ENCODE measurements around the gene SHC3.

Gene SHC3

GRCh38 chr9:89014153-89014552, 164.5 kb downstream of the SHC3 start:
- DNase-seq = no peak
- intact Hi-C loops (cut with DNase I) = no loop called here

GRCh38 chr9:89013660-89014059, 165.0 kb downstream of the SHC3 start:
- DNase-seq = no peak
- intact Hi-C loops (cut with DNase I) = no loop called here

- intact Hi-C loops (cut with DNase I) = no loop called here
- peak in 1 of 42 donors; percentile 0 for DNase-seq
Measured at GRCh38 chr9:89012294-89013042, 166.2 kb downstream of the SHC3 start.

- intact Hi-C loops (cut with DNase I) = no loop called here
- DNase-seq = no peak
Measured at GRCh38 chr9:89011683-89012082, 166.9 kb downstream of the SHC3 start.

GRCh38 chr9:89010526-89011111, 168.0 kb downstream of the SHC3 start:
- DNase-seq = peak in 2 of 42 donors; percentile 22 to 31
- intact Hi-C loops (cut with DNase I) = no loop called here

GRCh38 chr9:89010056-89010455, 168.6 kb downstream of the SHC3 start:
- intact Hi-C loops (cut with DNase I) = no loop called here
- DNase-seq = peak in 2 of 42 donors; percentile 0 to 7

DNA sequence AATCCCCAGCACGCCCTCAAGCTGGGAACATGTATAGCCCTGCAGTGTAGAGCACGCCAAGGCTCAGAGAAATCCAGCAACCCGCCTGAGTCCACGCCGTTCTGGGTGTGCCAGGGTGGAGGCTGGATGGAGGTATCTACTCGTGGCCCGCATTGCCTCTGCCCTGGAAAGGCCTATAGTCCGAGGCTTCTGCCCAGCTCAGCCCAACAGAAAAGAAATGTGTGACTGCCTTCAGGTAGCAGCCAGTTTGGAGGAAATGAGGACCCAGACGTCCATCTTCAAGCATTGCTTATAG, 169.1 kb downstream of the SHC3 start:
- DNase-seq = peak in 2 of 42 donors; percentile 25 to 31
- intact Hi-C loops (cut with DNase I) = no loop called here

- intact Hi-C loops (cut with DNase I) = no loop called here
- peak in 4 of 42 donors; percentile 0 to 35 (median 26) for DNase-seq
Measured at GRCh38 chr9:89008744-89009545, 169.7 kb downstream of the SHC3 start.

DNA sequence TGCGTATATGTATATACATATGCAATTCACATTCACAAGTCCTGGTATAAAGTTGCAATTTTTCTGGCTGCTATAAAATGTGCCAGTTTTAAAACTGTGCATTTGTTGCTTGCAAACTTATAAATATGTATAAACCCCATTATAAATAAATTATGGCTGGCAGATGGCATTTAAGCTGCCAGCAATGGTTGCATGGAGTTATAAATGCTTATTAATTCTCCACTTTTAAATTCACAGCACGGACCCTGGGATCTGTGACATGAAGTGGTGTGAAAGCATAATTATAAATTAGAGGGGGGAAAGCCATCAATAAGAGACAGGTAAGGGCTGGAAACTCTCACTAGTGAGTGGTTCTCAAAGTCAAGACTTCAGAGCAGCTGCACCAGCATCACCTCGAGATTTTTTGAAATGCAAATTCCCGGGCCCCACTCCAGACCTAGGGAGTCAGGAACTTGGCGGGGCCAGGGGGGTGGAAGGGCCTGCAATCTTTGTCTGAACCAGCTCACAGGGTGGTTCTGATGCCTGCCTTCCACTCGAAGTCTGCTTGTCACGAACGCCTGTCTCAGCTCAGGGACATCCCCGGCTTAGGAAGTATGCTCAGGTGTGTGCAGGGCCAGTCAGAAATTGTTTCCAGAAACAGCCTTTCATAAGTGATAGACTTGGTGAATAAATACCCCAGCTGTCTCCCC, 170.4 kb downstream of the SHC3 start:
- DNase-seq = peak in 2 of 42 donors; percentile 35 to 36
- intact Hi-C loops (cut with DNase I) = no loop called here

DNA sequence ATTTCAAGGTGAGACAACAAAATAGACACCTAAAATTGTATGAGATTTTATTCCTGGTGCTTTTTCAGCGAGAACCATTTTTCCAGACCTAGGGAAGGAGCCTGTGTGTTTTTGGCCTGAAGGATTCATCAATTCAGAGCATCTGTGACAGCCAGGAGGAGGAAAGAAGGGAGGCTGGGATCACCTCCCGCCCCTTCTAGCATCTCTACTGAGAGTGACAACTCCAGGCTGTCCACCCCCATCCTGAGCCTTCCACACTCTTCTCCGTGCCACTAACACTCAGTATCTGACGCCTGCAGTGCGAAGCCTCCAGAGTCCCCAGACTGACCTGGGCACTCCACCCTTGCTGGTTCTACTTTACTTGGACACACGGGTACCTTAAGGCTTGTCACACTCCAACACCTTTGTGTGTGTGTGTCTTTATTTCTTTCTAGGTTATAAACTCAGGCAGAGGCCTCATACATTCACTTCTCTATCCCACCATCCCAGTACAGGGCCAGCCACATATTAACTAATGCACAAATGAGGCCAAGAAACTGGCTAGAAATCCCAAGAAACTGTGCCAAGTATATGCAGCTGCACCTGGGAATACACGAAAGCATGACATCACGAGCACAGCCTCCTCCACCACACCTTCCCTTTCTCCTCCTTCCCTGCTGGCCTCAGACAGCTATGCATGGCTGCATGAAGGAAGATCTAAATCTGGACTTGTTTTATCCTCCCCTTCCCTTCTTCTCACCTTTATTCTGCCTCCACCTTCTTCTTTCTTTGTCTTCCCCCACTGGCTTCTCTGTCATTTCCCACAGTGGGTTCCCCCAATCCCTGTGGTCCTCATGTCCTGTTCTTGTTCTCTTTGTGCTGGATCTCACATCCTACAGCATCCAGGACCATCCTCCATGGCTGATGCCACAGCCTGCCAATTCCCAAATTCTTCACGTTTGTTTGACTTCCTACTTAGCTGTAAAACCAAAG, 171.3 kb downstream of the SHC3 start:
- DNase-seq = peak in 25 of 42 donors; percentile 14 to 84 (median 51)
- intact Hi-C loops (cut with DNase I) = no loop called here

DNA sequence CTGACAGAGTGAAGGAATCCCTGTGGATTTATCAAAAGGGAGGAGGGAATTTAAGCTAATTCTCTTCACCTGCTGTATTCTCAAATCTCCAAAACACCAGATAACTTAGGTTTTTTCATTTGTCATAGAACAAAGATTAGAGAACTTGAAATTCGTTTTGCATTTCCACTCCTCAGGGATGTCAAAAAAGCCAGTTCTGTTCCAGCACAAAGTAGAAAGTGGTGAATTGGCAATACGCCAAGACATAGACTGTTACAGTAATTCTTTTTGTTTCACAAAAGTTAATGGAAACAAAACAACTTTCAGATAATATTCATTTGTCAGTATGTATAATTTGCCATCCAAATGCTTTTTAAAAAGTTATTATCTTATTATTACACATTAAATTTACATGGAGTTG, 172.4 kb downstream of the SHC3 start:
- DNase-seq = peak in 1 of 42 donors; percentile 22
- intact Hi-C loops (cut with DNase I) = no loop called here

GRCh38 chr9:89005323-89005722, 173.3 kb downstream of the SHC3 start:
- peak in 3 of 42 donors; percentile 2 to 28 (median 18) for DNase-seq
- intact Hi-C loops (cut with DNase I) = no loop called here

DNA sequence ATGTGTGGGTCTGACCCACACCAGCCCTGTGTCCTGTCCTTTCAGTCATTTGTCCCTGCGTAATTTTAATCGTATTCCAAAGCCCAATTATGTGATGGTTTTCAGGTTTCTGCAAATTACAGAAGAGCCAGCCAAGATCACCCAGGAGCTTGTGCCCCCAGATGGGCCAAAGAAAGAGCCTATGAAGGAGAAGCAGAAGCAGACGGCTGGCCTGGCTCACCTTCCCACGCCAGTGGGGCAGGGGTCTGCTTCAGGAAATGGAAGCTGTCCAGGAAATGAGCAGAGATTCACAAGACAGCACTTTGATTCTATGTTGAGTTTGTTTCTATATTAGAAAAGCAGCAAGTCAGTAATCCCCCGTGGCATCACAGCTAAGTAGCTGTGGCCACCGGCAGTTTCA, 175.6 kb downstream of the SHC3 start:
- intact Hi-C loops (cut with DNase I) = loop anchor here (5.0 kb wide), 1 partner anchor 411 kb away; no protein-coding TSS in a partner anchor
- DNase-seq = peak in 2 of 42 donors; percentile 10 to 20

- intact Hi-C loops (cut with DNase I) = loop anchor here (5.0 kb wide), 1 partner anchor 410 kb away; no protein-coding TSS in a partner anchor
- peak in 2 of 42 donors; percentile 12 to 34 for DNase-seq
Measured at GRCh38 chr9:89001917-89002540, 176.6 kb downstream of the SHC3 start.

GRCh38 chr9:89000973-89001916, 177.4 kb downstream of the SHC3 start:
- peak; percentile 77 to 95 (median 88) for DNase-seq
- intact Hi-C loops (cut with DNase I) = loop anchor here (5.0 kb wide), 1 partner anchor 409 kb away; no protein-coding TSS in a partner anchor

GRCh38 chr9:89000371-89000781, 178.2 kb downstream of the SHC3 start:
- intact Hi-C loops (cut with DNase I) = loop anchor here (5.0 kb wide), 1 partner anchor 408 kb away; no protein-coding TSS in a partner anchor
- peak in 2 of 42 donors; percentile 33 to 42 for DNase-seq
